HG03378 (cell line): Measurements from ENCODE around the gene MCM10.

ENCODE experiments used
- ATAC-seq: cut with Tn5 transposase; IDR thresholded peaks from one replicate; pipeline ENCODE4 v1.9.1; 2021; ENCODE audit warnings: mild to moderate bottlenecking, moderate library complexity; ENCODE audit not compliant: unreplicated experiment

The MCM10 gene

GRCh38 chr10:13163859-13164258 lies 2.5 kb downstream of the MCM10 start:
- ATAC-seq = no peak

- ATAC-seq = no peak
Observed at GRCh38 chr10:13165177-13165576, 3.8 kb downstream of the MCM10 start.

GRCh38 chr10:13167568-13167967 lies 6.2 kb downstream of the MCM10 start:
- no peak for ATAC-seq

GRCh38 chr10:13168781-13169180 lies 7.4 kb downstream of the MCM10 start:
- no peak for ATAC-seq

GRCh38 chr10:13173616-13174015 lies 12.3 kb downstream of the MCM10 start:
- no peak for ATAC-seq

- ATAC-seq = peak; percentile 57
Observed at GRCh38 chr10:13180788-13181187, 19.4 kb downstream of the MCM10 start.

- no peak for ATAC-seq
Observed at GRCh38 chr10:13182424-13182823, 21.1 kb downstream of the MCM10 start.

GRCh38 chr10:13183625-13184024 lies 22.3 kb downstream of the MCM10 start:
- no peak for ATAC-seq

GRCh38 chr10:13184276-13184675 lies 22.9 kb downstream of the MCM10 start:
- ATAC-seq = no peak

GRCh38 chr10:13184730-13185514 lies 23.6 kb downstream of the MCM10 start:
- ATAC-seq = no peak

- ATAC-seq = no peak
Observed at GRCh38 chr10:13187135-13187534, 25.8 kb downstream of the MCM10 start.

- ATAC-seq = no peak
Observed at GRCh38 chr10:13188593-13188992, 27.2 kb downstream of the MCM10 start.

- no peak for ATAC-seq
Observed at GRCh38 chr10:13189961-13190360, 28.6 kb downstream of the MCM10 start.

GRCh38 chr10:13190816-13191215 lies 29.5 kb downstream of the MCM10 start:
- ATAC-seq = no peak

GRCh38 chr10:13191362-13191761 lies 30.0 kb downstream of the MCM10 start:
- no peak for ATAC-seq

GRCh38 chr10:13193637-13194036 lies 32.3 kb downstream of the MCM10 start:
- no peak for ATAC-seq

GRCh38 chr10:13195016-13195415 lies 33.7 kb downstream of the MCM10 start:
- no peak for ATAC-seq

- no peak for ATAC-seq
Observed at GRCh38 chr10:13201132-13201531, 39.8 kb downstream of the MCM10 start.

- ATAC-seq = no peak
Observed at GRCh38 chr10:13206091-13206490, 44.7 kb downstream of the MCM10 start.

GRCh38 chr10:13206546-13207443 lies 45.4 kb downstream of the MCM10 start:
- ATAC-seq = no peak

- ATAC-seq = no peak
Observed at GRCh38 chr10:13213163-13213562, 51.8 kb downstream of the MCM10 start.

GRCh38 chr10:13218878-13219277 lies 57.5 kb downstream of the MCM10 start:
- ATAC-seq = no peak
